ENCODE measurements around the gene ZNRF2.

Gene ZNRF2

DNA sequence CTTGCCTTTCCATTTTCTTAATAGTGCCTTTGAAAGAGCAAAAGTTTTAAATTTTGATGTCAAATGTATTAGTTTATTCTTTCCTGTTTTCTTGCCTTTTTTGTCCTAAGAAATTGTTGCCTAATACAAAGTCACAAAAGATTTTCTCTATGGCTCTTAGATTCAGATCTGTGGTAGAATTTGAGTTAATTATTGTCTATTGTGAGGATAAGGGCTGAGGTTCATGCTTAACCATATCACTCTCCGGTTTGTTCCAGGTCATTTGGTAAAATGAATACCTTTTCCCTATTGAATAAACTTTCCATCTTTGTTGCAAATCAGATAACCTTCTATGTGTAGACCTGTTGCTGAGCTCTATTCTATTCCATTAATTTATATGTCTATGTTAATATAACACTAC lies 98.2 kb downstream of the ZNRF2 start:
- Mint-ChIP-seq H3K27ac (no peak overlapping the region), H3K9me3 (peaks cover 9% of the 10 kb centered on the region), H3K4me3 (no peak overlapping the region), H3K4me1 (no peaks in the 10 kb centered on the region), H3K27me3 (no peaks in the 10 kb centered on the region), H3K36me3 (peaks cover 5% of the 10 kb centered on the region)
- CTCF ChIA-PET: no interaction called here
- DNase-seq: no peak

DNA sequence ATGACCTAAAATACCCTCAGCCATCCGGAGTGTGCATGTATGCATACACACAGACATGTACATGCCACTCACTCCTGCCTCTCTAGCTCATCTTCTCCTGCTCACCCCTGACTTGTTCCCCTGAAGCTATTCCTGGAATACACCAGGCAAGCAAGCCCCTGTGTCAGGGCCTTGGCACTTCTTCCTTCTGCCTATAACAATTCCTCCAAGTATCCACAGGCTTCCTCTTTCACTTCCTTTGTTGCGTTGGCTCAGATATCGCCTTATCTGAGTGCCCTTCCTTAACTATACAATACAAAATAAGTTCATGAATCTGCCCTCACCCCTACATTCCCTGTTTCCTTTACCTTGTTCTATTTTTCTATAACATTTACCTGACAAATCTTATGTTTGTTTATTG lies 105.4 kb downstream of the ZNRF2 start:
- H3K27ac Mint-ChIP-seq: no peak overlapping the region
- CTCF ChIA-PET: no interaction called here
- H3K4me1 Mint-ChIP-seq: no peaks in the 10 kb centered on the region
- H3K4me3 Mint-ChIP-seq: no peak overlapping the region
- no peaks in the 10 kb centered on the region for H3K36me3 Mint-ChIP-seq
- no peaks in the 10 kb centered on the region for H3K9me3 Mint-ChIP-seq
- DNase-seq: no peak
- H3K27me3 Mint-ChIP-seq: no peaks in the 10 kb centered on the region

DNA sequence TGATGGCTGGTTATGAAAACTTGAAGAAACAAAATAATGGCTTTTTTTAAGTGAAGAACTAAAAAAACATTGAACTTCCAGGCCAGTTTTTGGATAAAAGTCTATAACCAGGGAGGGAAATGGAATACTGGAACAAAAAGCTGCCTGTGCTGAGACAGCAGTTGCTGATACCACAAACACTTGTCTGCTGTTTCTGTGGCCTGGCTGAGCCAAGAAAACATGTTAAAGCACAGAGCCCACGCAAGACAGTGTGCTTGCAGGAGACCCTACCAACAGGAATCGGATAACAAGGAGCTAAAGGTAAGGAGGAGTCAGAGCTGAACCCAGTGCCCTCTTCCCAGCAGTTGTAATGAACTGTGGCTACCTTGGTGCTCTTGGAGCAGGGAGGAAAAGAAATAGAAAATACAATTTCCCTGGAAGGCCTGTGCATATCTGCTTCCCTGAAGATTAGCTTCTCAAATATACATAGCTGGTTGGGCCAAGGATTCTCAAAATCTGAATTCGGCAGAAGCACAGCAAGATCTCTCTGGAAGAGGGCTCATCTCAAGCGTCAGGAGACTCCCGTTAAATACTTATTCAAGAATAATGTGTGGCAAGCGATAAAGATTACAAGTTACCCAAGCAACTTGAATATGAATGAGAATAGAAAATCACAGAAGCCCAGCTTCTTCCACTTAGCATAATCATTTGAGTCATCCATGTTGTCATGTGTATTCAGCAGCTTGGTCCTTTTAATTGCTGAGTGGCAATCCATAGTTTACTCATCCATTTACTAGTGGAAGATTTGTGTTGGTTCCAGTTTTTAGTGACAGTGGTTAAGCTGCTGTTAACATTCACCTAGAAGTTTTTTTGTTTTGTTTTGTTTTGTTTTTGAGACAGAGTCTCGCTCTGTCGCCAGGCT lies 106.6 kb downstream of the ZNRF2 start:
- Mint-ChIP-seq H3K4me3 (no peak overlapping the region), H3K27me3 (no peaks in the 10 kb centered on the region), H3K9me3 (no peaks in the 10 kb centered on the region), H3K27ac (no peak overlapping the region), H3K4me1 (no peaks in the 10 kb centered on the region), H3K36me3 (no peaks in the 10 kb centered on the region)
- DNase-seq: no peak
- CTCF ChIA-PET: no interaction called here

DNA sequence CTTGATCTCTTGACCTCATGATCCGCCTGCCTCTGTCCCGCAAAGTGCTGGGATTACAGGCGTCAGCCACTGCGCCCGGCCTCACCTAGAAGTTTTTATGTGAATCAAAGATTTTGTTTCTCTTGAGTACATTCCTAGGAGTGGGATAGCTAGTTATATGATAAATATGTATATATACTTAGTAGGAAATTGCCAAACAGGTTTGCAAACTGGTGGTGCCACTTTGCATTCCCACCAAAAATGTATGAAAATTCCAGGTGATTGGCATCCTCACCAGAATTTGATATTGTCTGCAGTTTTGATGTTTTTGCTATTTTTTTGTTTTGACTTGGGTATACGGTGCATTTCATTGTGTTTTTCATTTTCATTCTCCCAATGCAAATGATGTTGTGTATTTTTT lies 107.4 kb downstream of the ZNRF2 start:
- no peaks in the 10 kb centered on the region for H3K27me3 Mint-ChIP-seq
- H3K4me1 Mint-ChIP-seq: no peaks in the 10 kb centered on the region
- no peak overlapping the region for H3K4me3 Mint-ChIP-seq
- H3K36me3 Mint-ChIP-seq: no peaks in the 10 kb centered on the region
- no peak for DNase-seq
- no peaks in the 10 kb centered on the region for H3K9me3 Mint-ChIP-seq
- no peak overlapping the region for H3K27ac Mint-ChIP-seq
- CTCF ChIA-PET: no interaction called here

DNA sequence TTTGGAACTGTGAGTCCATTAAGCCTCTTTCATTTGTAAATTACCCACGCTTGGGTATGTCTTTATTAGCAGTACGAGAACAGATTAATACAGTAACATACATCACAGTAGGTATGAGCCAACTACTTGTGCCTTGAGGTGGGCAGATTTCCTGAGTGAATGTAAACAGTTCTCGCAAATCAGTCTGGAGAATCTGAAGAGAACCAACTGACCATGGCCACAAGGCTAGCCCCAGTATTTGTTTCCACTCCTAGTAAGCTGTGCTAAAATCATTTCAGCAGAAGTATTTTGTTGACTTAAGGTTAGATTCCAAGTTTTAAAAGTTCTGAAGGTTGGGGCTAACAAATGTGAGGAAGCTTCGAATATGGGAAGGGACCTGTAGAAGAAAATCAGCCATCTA lies 111.3 kb downstream of the ZNRF2 start:
- Mint-ChIP-seq H3K4me3 (no peak overlapping the region), H3K27ac (no peak overlapping the region), H3K4me1 (no peaks in the 10 kb centered on the region), H3K27me3 (no peaks in the 10 kb centered on the region), H3K36me3 (no peaks in the 10 kb centered on the region), H3K9me3 (no peaks in the 10 kb centered on the region)
- DNase-seq: no peak
- CTCF ChIA-PET: interaction anchor here (1.0 to 1.3 kb wide), 2 partner anchors 9 to 16 kb away, joined by 3 to 4 read pairs; no protein-coding TSS in a partner anchor

DNA sequence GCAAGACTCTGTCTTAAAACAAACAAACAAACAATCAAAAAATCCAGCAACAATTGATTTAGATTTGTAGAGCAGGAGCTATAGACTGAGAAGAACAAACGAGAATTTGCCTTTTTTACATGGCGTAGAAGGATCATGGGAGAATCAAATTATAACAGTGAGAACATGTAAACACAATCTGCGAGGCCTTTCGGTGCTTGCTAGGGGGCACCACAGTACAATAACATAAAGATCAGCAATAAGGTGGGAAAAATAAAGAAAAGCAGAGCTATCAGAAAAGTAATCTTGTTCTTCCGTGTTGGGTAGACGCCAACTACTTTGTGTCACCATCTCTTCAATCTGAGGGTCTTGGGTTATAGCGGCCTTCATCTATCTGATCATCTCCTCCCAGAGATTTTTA lies 112.0 kb downstream of the ZNRF2 start:
- Mint-ChIP-seq H3K27me3 (no peaks in the 10 kb centered on the region), H3K36me3 (no peaks in the 10 kb centered on the region), H3K27ac (no peak overlapping the region), H3K4me3 (no peak overlapping the region), H3K9me3 (no peaks in the 10 kb centered on the region), H3K4me1 (peaks cover 2% of the 10 kb centered on the region)
- CTCF ChIA-PET: interaction anchor here (0.6 to 1.3 kb wide), 3 partner anchors 8 to 381 kb away, joined by 3 to 4 read pairs (median 3); no protein-coding TSS in a partner anchor
- DNase-seq: no peak

DNA sequence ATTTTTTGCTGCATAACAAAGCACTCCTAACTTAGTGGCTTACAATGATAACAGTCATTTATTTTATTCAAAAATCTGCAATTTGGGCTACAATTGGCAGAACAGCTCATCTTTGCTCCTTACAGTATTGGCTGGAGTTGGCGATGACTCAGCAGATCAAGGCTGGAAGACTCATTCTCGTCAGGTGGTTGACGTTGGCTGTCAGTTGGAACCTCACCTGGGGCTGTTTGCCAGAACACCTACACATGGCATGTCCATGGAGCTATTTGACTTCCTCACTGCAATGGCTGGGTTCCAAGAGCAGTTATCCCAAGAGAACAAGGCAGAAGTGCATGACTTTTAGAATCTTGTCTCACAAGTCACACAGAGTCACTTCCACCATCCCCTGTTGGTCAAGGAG lies 119.1 kb downstream of the ZNRF2 start:
- CTCF ChIA-PET: no interaction called here
- H3K36me3 Mint-ChIP-seq: peaks cover 3% of the 10 kb centered on the region
- peaks cover 10% of the 10 kb centered on the region for H3K4me1 Mint-ChIP-seq
- DNase-seq: no peak
- no peaks in the 10 kb centered on the region for H3K9me3 Mint-ChIP-seq
- H3K27ac Mint-ChIP-seq: no peak overlapping the region
- H3K27me3 Mint-ChIP-seq: no peaks in the 10 kb centered on the region
- no peak overlapping the region for H3K4me3 Mint-ChIP-seq

DNA sequence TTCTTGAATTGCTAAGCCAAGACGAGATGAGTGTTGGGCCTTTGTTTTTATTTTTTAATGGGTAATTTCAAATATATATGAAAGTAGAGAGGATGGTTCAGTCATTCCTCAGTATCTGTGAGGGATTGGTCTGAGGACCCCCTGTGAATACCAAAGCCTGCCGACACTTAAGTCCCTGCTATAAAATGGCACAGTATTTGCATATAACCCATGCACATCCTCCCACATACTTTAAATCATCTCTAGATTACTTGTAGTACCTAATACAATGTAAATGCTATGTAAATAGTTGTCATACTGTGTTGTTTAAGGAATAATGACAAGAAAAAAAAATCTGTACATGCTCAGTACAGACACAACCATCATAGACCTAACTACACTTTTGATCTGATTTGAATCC lies 120.8 kb downstream of the ZNRF2 start:
- Mint-ChIP-seq H3K36me3 (peaks cover 3% of the 10 kb centered on the region), H3K4me1 (peaks cover 10% of the 10 kb centered on the region), H3K4me3 (no peak overlapping the region), H3K27me3 (no peaks in the 10 kb centered on the region), H3K27ac (no peak overlapping the region), H3K9me3 (no peaks in the 10 kb centered on the region)
- CTCF ChIA-PET: interaction anchor here (0.8 kb wide), 1 partner anchor 9 kb away, joined by 4 read pairs; no protein-coding TSS in a partner anchor
- DNase-seq: no peak

DNA sequence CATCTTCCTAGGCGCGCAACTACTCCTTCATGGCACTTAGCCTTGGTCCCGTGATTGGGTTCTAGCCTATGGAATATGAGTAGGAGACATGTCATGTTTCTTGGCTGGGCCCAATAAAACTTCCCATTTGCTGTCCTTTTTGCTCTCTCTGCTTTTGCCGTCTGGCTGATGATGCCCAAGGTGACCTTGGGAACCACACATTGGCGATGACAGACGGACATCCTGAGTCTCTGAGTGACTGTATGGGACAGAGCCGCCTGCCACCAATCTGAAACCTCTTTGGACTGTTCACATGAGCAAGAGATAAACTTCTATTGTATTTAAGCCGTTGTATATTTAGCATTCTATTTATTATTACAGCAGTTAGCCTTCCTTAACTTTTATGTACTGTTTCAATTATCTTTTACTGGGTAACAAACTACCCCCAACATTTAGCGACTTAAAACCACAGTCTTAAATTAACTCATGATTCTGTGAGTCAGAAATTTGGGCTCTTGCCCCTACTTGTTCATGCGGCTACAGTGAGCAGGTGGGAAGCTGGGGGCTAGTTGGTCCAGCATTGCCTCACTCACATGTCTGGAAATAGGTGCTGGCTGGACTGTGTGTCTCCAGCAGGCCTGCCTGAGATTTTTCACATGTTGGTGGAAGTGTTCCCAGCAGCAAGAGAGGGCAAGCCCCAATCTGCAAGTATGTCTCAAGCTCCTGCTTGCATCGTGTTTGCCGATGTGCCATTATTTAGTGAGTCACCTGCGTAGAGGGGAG lies 122.4 kb downstream of the ZNRF2 start:
- Mint-ChIP-seq H3K4me1 (peaks cover 3% of the 10 kb centered on the region), H3K27me3 (no peaks in the 10 kb centered on the region), H3K4me3 (no peak overlapping the region), H3K9me3 (no peaks in the 10 kb centered on the region), H3K36me3 (peaks cover 3% of the 10 kb centered on the region), H3K27ac (no peak overlapping the region)
- no peak for DNase-seq
- CTCF ChIA-PET: no interaction called here

DNA sequence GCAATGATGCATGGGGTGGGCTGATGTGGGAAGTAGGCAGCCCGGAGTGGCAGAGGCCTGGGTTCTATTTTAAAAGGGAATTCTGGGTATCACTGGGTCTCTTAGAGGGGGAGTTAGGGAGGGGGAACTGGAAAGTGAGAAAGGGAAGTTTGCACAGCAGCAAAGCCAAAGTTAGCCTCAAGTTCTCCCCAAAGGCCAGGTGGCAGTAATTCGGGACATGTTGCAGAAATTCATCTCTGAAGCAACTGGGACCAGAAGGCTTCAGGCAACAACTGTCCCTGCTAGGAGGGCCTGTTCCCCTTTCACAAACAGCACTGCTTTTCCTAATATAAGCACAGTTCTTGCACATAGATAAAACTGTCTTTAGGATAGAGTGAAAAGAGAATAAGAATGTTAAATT lies 126.8 kb downstream of the ZNRF2 start:
- DNase-seq: no peak
- CTCF ChIA-PET: interaction anchor here (1.1 to 1.7 kb wide), 2 partner anchors 10 to 135 kb away, joined by 3 to 7 read pairs; no protein-coding TSS in a partner anchor
- Mint-ChIP-seq H3K9me3 (peaks cover 9% of the 10 kb centered on the region), H3K27ac (no peak overlapping the region), H3K36me3 (no peaks in the 10 kb centered on the region), H3K4me3 (no peak overlapping the region), H3K4me1 (no peaks in the 10 kb centered on the region), H3K27me3 (peaks cover 3% of the 10 kb centered on the region)

DNA sequence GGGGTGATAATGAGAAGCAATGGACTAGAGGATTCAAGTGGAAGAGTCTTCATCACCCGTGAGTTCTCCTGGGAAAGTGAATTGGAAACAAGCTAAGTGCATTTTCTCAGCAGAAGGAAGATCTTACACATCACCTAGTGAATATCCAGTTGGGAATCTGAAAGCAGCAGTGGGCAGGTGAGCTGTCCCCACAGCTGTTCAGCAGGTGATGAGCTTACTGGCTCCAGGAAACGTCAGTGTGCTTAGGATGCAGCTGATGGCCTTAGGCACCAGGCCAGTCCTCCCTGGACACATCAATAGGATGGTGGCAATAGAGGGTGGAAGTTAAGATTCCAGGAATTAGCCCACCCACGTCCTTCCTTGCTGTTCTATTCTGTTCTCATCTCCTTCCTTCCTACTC lies 127.5 kb downstream of the ZNRF2 start:
- Mint-ChIP-seq H3K36me3 (no peaks in the 10 kb centered on the region), H3K4me1 (no peaks in the 10 kb centered on the region), H3K4me3 (no peak overlapping the region), H3K27ac (no peak overlapping the region), H3K27me3 (peaks cover 3% of the 10 kb centered on the region), H3K9me3 (peaks cover 9% of the 10 kb centered on the region)
- CTCF ChIA-PET: interaction anchor here (1.7 kb wide), 1 partner anchor 135 kb away, joined by 7 read pairs; no protein-coding TSS in a partner anchor
- DNase-seq: no peak

DNA sequence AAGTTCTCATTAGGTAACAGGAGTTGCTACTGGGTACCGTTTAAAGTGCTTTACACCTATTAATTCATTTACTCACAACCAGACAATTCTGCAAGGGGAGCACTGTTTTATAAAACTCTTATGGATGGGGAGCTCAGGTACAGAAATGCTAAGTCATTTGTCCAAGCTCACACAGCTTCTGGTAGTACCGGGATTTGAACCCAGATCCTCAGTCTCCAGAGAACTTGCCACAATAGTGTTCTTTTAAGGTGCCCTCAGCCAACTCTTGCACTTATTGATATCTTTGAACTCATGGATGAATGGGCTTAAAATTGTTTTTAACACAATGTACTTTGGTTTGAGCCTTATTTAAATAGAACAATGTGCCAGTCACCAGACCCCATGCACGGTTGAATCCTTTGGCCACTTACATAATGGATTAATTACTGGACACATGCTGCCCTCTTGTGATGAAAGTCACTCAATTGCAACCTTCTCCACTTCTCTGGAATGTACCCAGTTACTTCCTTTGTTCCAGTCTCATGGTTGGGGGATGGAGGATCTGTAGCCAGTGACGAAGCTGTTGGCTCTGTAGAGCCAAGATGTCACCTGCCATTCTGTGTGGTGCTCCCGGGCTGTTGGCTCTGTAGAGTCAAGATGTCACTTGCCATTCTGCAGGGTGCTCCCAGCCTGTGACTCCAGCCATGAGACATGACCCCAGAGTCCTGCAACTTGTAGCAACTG lies 128.5 kb downstream of the ZNRF2 start:
- H3K36me3 Mint-ChIP-seq: no peaks in the 10 kb centered on the region
- H3K27ac Mint-ChIP-seq: no peak overlapping the region
- CTCF ChIA-PET: interaction anchor here (1.0 to 1.6 kb wide), 3 partner anchors 136 to 139 kb away, joined by 3 to 7 read pairs (median 4); no protein-coding TSS in a partner anchor

DNA sequence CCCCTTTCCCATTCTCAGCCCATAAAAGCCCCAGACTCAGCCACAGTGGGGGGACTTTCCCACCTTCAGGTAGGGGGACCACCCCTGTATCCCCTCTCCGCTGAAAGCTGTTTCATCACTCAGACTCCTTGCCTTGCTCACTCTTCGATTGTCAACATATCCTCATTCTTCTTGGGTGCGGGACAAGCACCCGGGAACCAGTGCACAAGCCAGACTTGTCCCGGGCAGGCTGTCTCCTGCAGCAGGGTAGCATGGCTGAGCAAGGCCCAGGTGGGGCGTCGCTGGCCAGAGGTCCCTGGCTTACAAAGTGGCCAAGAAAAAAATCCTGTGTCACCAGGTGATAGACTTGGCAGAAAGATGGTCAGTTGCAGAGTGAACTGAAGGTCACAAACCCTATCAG lies 129.5 kb downstream of the ZNRF2 start:
- CTCF ChIA-PET: interaction anchor here (1.6 kb wide), 2 partner anchors 137 to 138 kb away, joined by 4 to 7 read pairs; no protein-coding TSS in a partner anchor
- Mint-ChIP-seq H3K4me1 (no peaks in the 10 kb centered on the region), H3K27ac (no peak overlapping the region), H3K27me3 (peaks cover 3% of the 10 kb centered on the region), H3K4me3 (no peak overlapping the region), H3K36me3 (no peaks in the 10 kb centered on the region), H3K9me3 (peaks cover 9% of the 10 kb centered on the region)
- DNase-seq: no peak

More for the DNA sequence above, 128.5 kb downstream of the ZNRF2 start:
- peaks cover 3% of the 10 kb centered on the region for H3K27me3 Mint-ChIP-seq
- H3K4me1 Mint-ChIP-seq: no peaks in the 10 kb centered on the region
- peaks cover 9% of the 10 kb centered on the region for H3K9me3 Mint-ChIP-seq
- H3K4me3 Mint-ChIP-seq: no peak overlapping the region
- DNase-seq: no peak
